Heart left ventricle (tissue), 13 donors: Measurements from ENCODE around the gene PANX2.
"Not testable (repeated sequence)": the region's sequence is repeated elsewhere in the genome, so short reads cannot be mapped to it uniquely, and the experiment has no call there.

Experiments
- POLR2A ChIP-seq, 2 donors: fragments of 450-650 bp; IDR thresholded peaks; one replicate each; pipeline ENCODE4 v1.6.1; 2017; ENCODE audit warnings: antibody characterized with exemption in 2 of 2, mild to moderate bottlenecking in 2 of 2, moderate library complexity in 2 of 2
- TF ChIP-seq, protein P1 (sequence below), 12 donors: fragments of 200-600 bp; sonication (generic) in 4 of 12; IDR thresholded peaks; one replicate each; pipeline versions ENCODE4 v1.5.0 to v1.8.0; 2018 to 2022; ENCODE audit warnings: antibody characterized with exemption in 12 of 12, mild to moderate bottlenecking in 5 of 12
- donor health status: ischemic (EF 13 %, LVEDD 7.1; RV severe dilation, severe dysfunction).
- donor health status: DM: no; HTN: yes; CAD: no.
- donor health status: DM: no; HTN: no; CAD: no.
- donor health status: ischemic (EF 25% LVEDD 6.9; RV normal size, moderate dysfunction).
- donor health status: ischemic (EF 25% LVEDD 5.7; RV mildly dilated, moderate dysfunction).
- donor health status: ischemic (EF 35%, LVEDD 5.7; RV mildly dilated, moderate dysfunction).
- donor health status: nonischemic (EF 11% LVEDD 7.7; RV severe dilation, severe dysfunction).
- donor health status: DM: yes; HTN: yes; CAD: no.
- donor health status: PGD.
- donor health status: ischemic (EF 29% LVEDD 5.4; RV normal size, mild dysfunction).
- donor health status: nonischemic (EF 23%, LVEDD 6.1; RV moderate dilation, normal function).

DNA sequence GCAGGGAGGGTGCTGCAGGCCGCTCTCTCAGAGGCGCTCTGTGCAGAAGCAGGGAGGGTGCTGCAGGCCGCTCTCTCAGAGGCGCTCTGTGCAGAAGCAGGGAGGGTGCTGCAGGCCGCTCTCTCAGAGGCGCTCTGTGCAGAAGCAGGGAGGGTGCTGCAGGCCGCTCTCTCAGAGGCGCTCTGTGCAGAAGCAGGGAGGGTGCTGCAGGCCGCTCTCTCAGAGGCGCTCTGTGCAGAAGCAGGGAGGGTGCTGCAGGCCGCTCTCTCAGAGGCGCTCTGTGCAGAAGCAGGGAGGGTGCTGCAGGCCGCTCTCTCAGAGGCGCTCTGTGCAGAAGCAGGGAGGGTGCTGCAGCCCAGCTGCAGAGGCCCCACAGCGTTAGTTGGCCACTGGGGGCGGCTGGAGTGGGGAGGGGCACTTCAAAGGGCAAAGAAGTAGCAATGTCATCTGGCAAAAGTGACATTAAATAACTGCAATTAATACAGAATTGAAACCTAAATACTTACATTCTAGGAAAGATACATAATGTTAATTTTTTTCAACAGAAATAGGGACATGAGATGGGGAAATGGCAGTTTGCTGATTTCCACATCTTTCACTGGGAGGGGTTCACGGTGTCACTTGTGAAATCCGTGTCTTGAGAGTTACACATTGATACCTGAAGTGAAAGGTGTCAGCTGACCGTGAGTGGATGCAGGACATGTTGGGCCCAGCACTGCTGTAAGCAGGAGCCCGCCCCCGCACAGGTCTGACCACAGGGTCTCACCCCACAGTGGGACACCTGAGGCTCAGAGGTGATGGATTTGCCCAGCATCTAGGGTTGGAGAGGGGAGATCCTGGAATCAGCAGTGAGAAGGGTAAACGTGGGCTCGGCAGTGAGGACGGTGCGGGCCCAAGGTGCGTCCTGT, 23.0 kb upstream of the PANX2 start:
- TF ChIP-seq POLR2A (IDR thresholded peaks at IDR 0.05): not testable (repeated sequence)
- TF ChIP-seq, protein P1, sequence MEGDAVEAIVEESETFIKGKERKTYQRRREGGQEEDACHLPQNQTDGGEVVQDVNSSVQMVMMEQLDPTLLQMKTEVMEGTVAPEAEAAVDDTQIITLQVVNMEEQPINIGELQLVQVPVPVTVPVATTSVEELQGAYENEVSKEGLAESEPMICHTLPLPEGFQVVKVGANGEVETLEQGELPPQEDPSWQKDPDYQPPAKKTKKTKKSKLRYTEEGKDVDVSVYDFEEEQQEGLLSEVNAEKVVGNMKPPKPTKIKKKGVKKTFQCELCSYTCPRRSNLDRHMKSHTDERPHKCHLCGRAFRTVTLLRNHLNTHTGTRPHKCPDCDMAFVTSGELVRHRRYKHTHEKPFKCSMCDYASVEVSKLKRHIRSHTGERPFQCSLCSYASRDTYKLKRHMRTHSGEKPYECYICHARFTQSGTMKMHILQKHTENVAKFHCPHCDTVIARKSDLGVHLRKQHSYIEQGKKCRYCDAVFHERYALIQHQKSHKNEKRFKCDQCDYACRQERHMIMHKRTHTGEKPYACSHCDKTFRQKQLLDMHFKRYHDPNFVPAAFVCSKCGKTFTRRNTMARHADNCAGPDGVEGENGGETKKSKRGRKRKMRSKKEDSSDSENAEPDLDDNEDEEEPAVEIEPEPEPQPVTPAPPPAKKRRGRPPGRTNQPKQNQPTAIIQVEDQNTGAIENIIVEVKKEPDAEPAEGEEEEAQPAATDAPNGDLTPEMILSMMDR (IDR thresholded peaks at IDR 0.05): not testable (repeated sequence)
